H1 (cell line): ENCODE results near the gene SV2C. TPM values are rescaled to one million over a fixed set of nuclear protein-coding genes. Genes with fewer than 3 reads are reported as not detected.
A peak's percentile ranks its signal among the peaks of the same experiment; 100 is the strongest.

ENCODE experiments used
- CTCF ChIA-PET: fragments of 300-600 bp; sonication (Branson Sonifier 250); formaldehyde crosslinking; loops from one replicate; lab custom pipeline; 2021; ENCODE audit not compliant: partially characterized antibody; lab: Charles Lee
- POLR2A ChIA-PET: fragments of 300-600 bp; sonication (Branson Sonifier 250); formaldehyde crosslinking; loops from one replicate; lab custom pipeline; 2021; ENCODE audit warnings: inconsistent platforms; ENCODE audit not compliant: partially characterized antibody; lab: Charles Lee
- DNase-seq, 2 experiments: peaks; one replicate each; pipeline versions ENCODE4 v3.0.0 to v3.0.0-alpha.2; 2010 to 2022; ENCODE audit warnings: low spot score in 2 of 2, low read depth in 1 of 2, mixed read lengths in 1 of 2
- FAIRE-seq: peaks from 2 replicates; lab custom pipeline; 2011; peaks lifted over from hg19 to GRCh38; lab: Jason Lieb, UNC
- H2AFZ ChIP-seq: 2 replicates; pipeline ENCODE4 v1.8.1; 2012; ENCODE audit warnings: low read length, inconsistent platforms
- H2AK5ac ChIP-seq: 2 replicates; pipeline ENCODE4 v1.6.1; 2013; ENCODE audit warnings: low read depth, low read length
- H2BK120ac ChIP-seq: replicated peaks from 2 replicates; pipeline ENCODE3; 2013; ENCODE audit warnings: low read depth, low read length, inconsistent platforms
- H2BK12ac ChIP-seq: 2 replicates; pipeline ENCODE4 v1.6.1; 2013; ENCODE audit warnings: low read depth, low read length
- H2BK15ac ChIP-seq: 2 replicates; pipeline ENCODE4 v1.6.1; 2013; ENCODE audit warnings: low read length
- H2BK20ac ChIP-seq: 2 replicates; pipeline ENCODE4 v1.6.1; 2013; ENCODE audit warnings: low read length
- H2BK5ac ChIP-seq: 2 replicates; pipeline ENCODE4 v1.6.1; 2013; ENCODE audit warnings: low read depth, low read length
- H3K14ac ChIP-seq: 2 replicates; pipeline ENCODE4 v1.6.1; 2013; ENCODE audit warnings: inconsistent platforms; ENCODE audit not compliant: insufficient read length
- H3K18ac ChIP-seq: 2 replicates; pipeline ENCODE4 v1.6.1; 2013; ENCODE audit warnings: low read length; ENCODE audit errors: extremely low read depth
- H3K23ac ChIP-seq: 2 replicates; pipeline ENCODE4 v1.6.1; 2013; ENCODE audit warnings: inconsistent platforms; ENCODE audit not compliant: insufficient read length
- H3K23me2 ChIP-seq: 2 replicates; pipeline ENCODE4 v1.6.1; 2013; ENCODE audit warnings: low read depth, low read length
- H3K27ac ChIP-seq: 2 replicates; pipeline ENCODE4 v1.6.1; 2011; ENCODE audit warnings: low read depth, low read length, inconsistent platforms
- H3K27me3 ChIP-seq, 4 experiments: replicated peaks in 1 of 4; 1 replicate in 1 of 4; 2 replicates in 3 of 4; pipeline versions ENCODE4 v1.6.1 to v1.8.1; 2011 to 2013; ENCODE audit warnings: low read length in 3 of 4, mild to moderate bottlenecking in 3 of 4, inconsistent platforms in 2 of 4, mixed read lengths in 2 of 4, moderate library complexity in 1 of 4; ENCODE audit not compliant: control insufficient read depth in 3 of 4, insufficient read depth in 3 of 4; ENCODE audit errors: extremely low read depth in 1 of 4
- H3K36me3 ChIP-seq, 4 experiments: 2 replicates each; pipeline versions ENCODE4 v1.6.1 to v1.8.1; 2011 to 2013; ENCODE audit warnings: mild to moderate bottlenecking in 4 of 4, low read length in 3 of 4, moderate library complexity in 2 of 4, control low read depth in 1 of 4, inconsistent platforms in 1 of 4; ENCODE audit not compliant: insufficient read depth in 4 of 4, control insufficient read depth in 2 of 4
- H3K4ac ChIP-seq: replicated peaks from 2 replicates; pipeline ENCODE3; 2013; ENCODE audit warnings: low read length, low read depth, mixed read lengths, inconsistent platforms; ENCODE audit not compliant: insufficient read length
- H3K4me1 ChIP-seq, 4 experiments: replicated peaks in 1 of 4; 1 replicate in 1 of 4; 2 replicates in 3 of 4; pipeline versions ENCODE4 v1.6.1 to v1.8.1; 2011 to 2013; ENCODE audit warnings: low read length in 3 of 4, inconsistent platforms in 2 of 4, mixed read lengths in 1 of 4; ENCODE audit not compliant: insufficient read depth in 4 of 4, control insufficient read depth in 3 of 4
- H3K4me2 ChIP-seq, 2 experiments: 2 replicates each; pipeline versions ENCODE4 v1.6.1 to v1.8.1; 2011 to 2013; ENCODE audit warnings: low read depth in 2 of 2, low read length in 2 of 2, control low read depth in 1 of 2, inconsistent platforms in 1 of 2, mild to moderate bottlenecking in 1 of 2; ENCODE audit not compliant: insufficient read depth in 1 of 2
- H3K4me3 ChIP-seq, 4 experiments: fragments of 200-600, 300-600 bp in 1 of 4; sonication (generic), shearing (Covaris generic), sonication (Bioruptor Twin) in 1 of 4; 2 replicates each; pipeline versions ENCODE4 v1.5.1 to v1.8.1; 2011 to 2016; ENCODE audit warnings: low read length in 4 of 4, low read depth in 3 of 4, control low read depth in 2 of 4, inconsistent platforms in 2 of 4, mild to moderate bottlenecking in 2 of 4, mixed read lengths in 1 of 4, moderate library complexity in 1 of 4; ENCODE audit not compliant: insufficient read depth in 2 of 4; ENCODE audit errors: extremely low read depth in 1 of 4
- H3K56ac ChIP-seq: replicated peaks from 2 replicates; pipeline ENCODE3; 2013; ENCODE audit warnings: low read depth, mild to moderate bottlenecking, mixed read lengths, low read length, inconsistent platforms; ENCODE audit not compliant: insufficient read length
- H3K79me1 ChIP-seq: 2 replicates; pipeline ENCODE4 v1.6.1; 2013; ENCODE audit warnings: low read depth, low read length, control low read depth
- H3K79me2 ChIP-seq, 2 experiments: 2 replicates each; pipeline versions ENCODE4 v1.6.1 to v1.8.1; 2012 to 2013; ENCODE audit warnings: low read length in 2 of 2, mild to moderate bottlenecking in 2 of 2, inconsistent platforms in 1 of 2; ENCODE audit not compliant: insufficient read depth in 2 of 2, control insufficient read depth in 1 of 2
- H3K9ac ChIP-seq, 4 experiments: replicated peaks in 1 of 4; 1 replicate in 1 of 4; 2 replicates in 3 of 4; pipeline versions ENCODE4 v1.6.1 to v1.8.1; 2011 to 2013; ENCODE audit warnings: low read depth in 3 of 4, low read length in 3 of 4, control low read depth in 2 of 4, mild to moderate bottlenecking in 2 of 4, moderate library complexity in 2 of 4, inconsistent platforms in 1 of 4; ENCODE audit errors: extremely low read depth in 1 of 4
- H3K9me3 ChIP-seq, 2 experiments: 2 replicates each; pipeline versions ENCODE4 v1.6.1 to v1.8.1; 2012 to 2013; ENCODE audit warnings: mild to moderate bottlenecking in 2 of 2, moderate library complexity in 2 of 2, control low read depth in 1 of 2, inconsistent platforms in 1 of 2, low read depth in 1 of 2, low read length in 1 of 2, mixed read lengths in 1 of 2; ENCODE audit not compliant: insufficient read depth in 2 of 2
- H4K20me1 ChIP-seq, 2 experiments: replicated peaks in 1 of 2; 2 replicates each; pipeline versions ENCODE3 to v1.8.1; 2011 to 2013; ENCODE audit warnings: inconsistent platforms in 2 of 2, low read length in 2 of 2, mild to moderate bottlenecking in 1 of 2; ENCODE audit not compliant: insufficient read depth in 2 of 2, control insufficient read depth in 1 of 2
- H4K5ac ChIP-seq: 2 replicates; pipeline ENCODE4 v1.6.1; 2013; ENCODE audit warnings: low read length, low read depth, mixed read lengths, inconsistent platforms; ENCODE audit not compliant: insufficient read length
- H4K8ac ChIP-seq: 2 replicates; pipeline ENCODE4 v1.8.0; 2013; ENCODE audit warnings: mild to moderate bottlenecking, moderate library complexity, low read length, inconsistent platforms; ENCODE audit not compliant: insufficient read depth; ENCODE audit errors: extremely low read depth
- H4K91ac ChIP-seq: replicated peaks from 2 replicates; pipeline ENCODE3; 2013; ENCODE audit warnings: low read length, mixed read lengths, inconsistent platforms; ENCODE audit not compliant: insufficient read length
- TAF7 ChIP-seq: optimal IDR thresholded peaks from 2 replicates; pipeline ENCODE3; 2011; ENCODE audit warnings: low read depth, mild to moderate bottlenecking, inconsistent platforms, low read length, moderate library complexity, borderline replicate concordance
- TCF12 ChIP-seq: IDR thresholded peaks from 2 replicates; pipeline ENCODE4 v1.6.1; 2011; ENCODE audit warnings: low read depth, mild to moderate bottlenecking, low read length
- WGBS, 2 experiments: shearing (Covaris generic) in 1 of 2; methylation state at CpG; one replicate each; pipeline versions ENCODE4 v1.1.6 to v1.1.7; 2013 to 2015; ENCODE audit warnings: low lambda C conversion rate in 2 of 2, mixed read lengths in 2 of 2, inconsistent platforms in 1 of 2, low coverage in 1 of 2, missing lambda C conversion rate in 1 of 2; ENCODE audit not compliant: insufficient replicate concordance in 2 of 2, insufficient coverage in 1 of 2, insufficient read length in 1 of 2; ENCODE audit errors: extremely low coverage in 1 of 2, missing lambda C conversion rate in 1 of 2; 5-methylcytosine and 5-hydroxymethylcytosine counted together
- polyA plus RNA-seq, 7 experiments: library from polyadenylated mRNA; depleted of rRNA in 3 of 7; stranded (reverse) in 5 of 7; unstranded in 2 of 7; fragments of >200 nt in 5 of 7; fragments of 200-250 nt in 2 of 7; gene quantifications; 1 replicate in 5 of 7; 2 replicates in 1 of 7; 4 replicates in 1 of 7; pipeline versions ENCODE4 v1.2.1 to v1.2.3, GENCODE V29; 2011 to 2013; ENCODE audit warnings: missing spikeins in 2 of 7, mixed read lengths in 2 of 7
- total RNA-seq: library from RNA; stranded (reverse); fragmentation: NEBNext Ultra II Directional; extraction: Animal tissue kit (Norgen Biotek cat#: 25700); gene quantifications from 2 replicates; pipeline ENCODE4 v1.2.1, GENCODE V29; 2021

Gene SV2C
- total and polyA plus RNA-seq, 2 of the 8 experiments (the other 6 are each of a cell fraction or from before 2014, with no cell fraction given) = 0.08 to 0.24 TPM

DNA sequence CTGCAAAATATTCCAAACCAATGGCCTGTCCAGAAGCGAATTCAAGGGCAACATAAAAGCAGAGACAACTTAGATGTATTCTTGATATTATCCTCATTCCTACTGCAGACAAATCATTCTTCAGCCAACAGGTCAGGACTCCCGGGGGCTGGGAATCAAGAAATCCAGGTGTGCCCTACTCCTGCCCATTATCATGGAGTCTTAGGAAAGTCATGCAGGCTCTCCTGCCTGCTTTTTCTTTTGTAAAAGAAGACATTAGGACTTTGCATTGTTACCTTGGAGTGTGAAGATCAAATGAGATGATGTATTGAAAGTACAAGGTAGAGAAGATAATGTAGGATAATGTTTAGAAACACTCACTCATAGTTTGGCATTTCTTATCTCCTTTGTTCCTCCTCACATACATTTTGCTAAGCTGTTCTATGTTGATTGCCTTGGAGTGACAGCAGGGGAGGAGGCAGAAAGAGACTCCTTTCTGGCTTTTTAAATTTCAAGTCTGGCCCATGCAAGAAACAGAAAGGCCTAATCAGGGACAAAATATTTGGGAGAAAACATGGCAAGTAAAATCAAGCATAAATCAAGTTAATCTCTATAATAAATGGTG lies 113.8 kb downstream of the SV2C start:
- H3K36me3 ChIP-seq = no peaks in the 10 kb centered on the region
- no peaks in the 10 kb centered on the region for H3K27me3 ChIP-seq
- H4K20me1 ChIP-seq = no peaks in the 10 kb centered on the region
- peak overlapping the region; percentile 10 to 19; a peak in 3 of 4 replicates for H3K4me2 ChIP-seq
- whole genome bisulfite sequencing, 2 experiments = 77% methylated on average over 2 of the region's 2 CpGs; no CpG with 5 or more reads in 1 of the 2 experiments
- no peak overlapping the region for H3K18ac ChIP-seq
- no peaks in the 10 kb centered on the region for H3K9me3 ChIP-seq
- no peaks in the 10 kb centered on the region for H3K79me2 ChIP-seq
- H4K91ac ChIP-seq = no peak overlapping the region
- no peaks in the 10 kb centered on the region for H3K79me1 ChIP-seq
- no peak overlapping the region for H4K8ac ChIP-seq
- H3K23me2 ChIP-seq = no peaks in the 10 kb centered on the region
- H4K5ac ChIP-seq = no peak overlapping the region
- H3K4me1 ChIP-seq = peaks cover 0 to 16% (median 10%) of the 10 kb centered on the region in 4 experiments; a peak in 3 of 7 replicates
- H2BK120ac ChIP-seq = no peak overlapping the region
- H2AFZ ChIP-seq = no peak overlapping the region
- no peak overlapping the region for H3K14ac ChIP-seq
- no peak overlapping the region for H2AK5ac ChIP-seq
- H3K4me3 ChIP-seq = peak overlapping the region in 1 of 4 experiments; percentile 24; a peak in 1 of 8 replicates
- no peak overlapping the region for H3K9ac ChIP-seq
- 0 out of 2 replicates have a peak, but pooled peaks have one; percentile 65 for TF ChIP-seq TCF12
- no peak for TF ChIP-seq TAF7
- peak; percentile 78 for FAIRE-seq
- no peak overlapping the region for H3K56ac ChIP-seq
- H2BK5ac ChIP-seq = 0 out of 2 replicates have a peak overlapping the region, but pooled peaks have one; percentile 67
- ChIA-PET POLR2A (no interaction called here), CTCF (interaction anchor here (1.0 to 7.0 kb wide), 3 partner anchors 12 to 123 kb away, joined by 5 to 54 read pairs (median 8); no protein-coding TSS in a partner anchor)
- H2BK15ac ChIP-seq = no peak overlapping the region
- no peak overlapping the region for H3K4ac ChIP-seq
- H3K27ac ChIP-seq = no peak overlapping the region
- no peak overlapping the region for H3K23ac ChIP-seq
- DNase-seq = no peak
- no peak overlapping the region for H2BK20ac ChIP-seq
- no peak overlapping the region for H2BK12ac ChIP-seq
